AG09319 (cell line): ENCODE data around the gene DIP2C.
"Not testable (repeated sequence)": the region's sequence is repeated elsewhere in the genome, so short reads cannot be mapped to it uniquely, and the experiment has no call there.

ENCODE experiments used
- DNase-seq: peaks from one replicate; pipeline ENCODE4 v3.0.0-alpha.2; 2010; ENCODE audit warnings: low read depth; ENCODE audit errors: extremely low read depth
- TF ChIP-seq, protein P1 (sequence below): IDR thresholded peaks from 2 replicates; pipeline ENCODE4 v1.5.1; 2011; ENCODE audit warnings: low read depth, mild to moderate bottlenecking, inconsistent platforms, low read length, moderate library complexity

The DIP2C gene

GRCh38 chr10:308101-308500 lies 381.4 kb downstream of the DIP2C start:
- TF ChIP-seq, protein P1, sequence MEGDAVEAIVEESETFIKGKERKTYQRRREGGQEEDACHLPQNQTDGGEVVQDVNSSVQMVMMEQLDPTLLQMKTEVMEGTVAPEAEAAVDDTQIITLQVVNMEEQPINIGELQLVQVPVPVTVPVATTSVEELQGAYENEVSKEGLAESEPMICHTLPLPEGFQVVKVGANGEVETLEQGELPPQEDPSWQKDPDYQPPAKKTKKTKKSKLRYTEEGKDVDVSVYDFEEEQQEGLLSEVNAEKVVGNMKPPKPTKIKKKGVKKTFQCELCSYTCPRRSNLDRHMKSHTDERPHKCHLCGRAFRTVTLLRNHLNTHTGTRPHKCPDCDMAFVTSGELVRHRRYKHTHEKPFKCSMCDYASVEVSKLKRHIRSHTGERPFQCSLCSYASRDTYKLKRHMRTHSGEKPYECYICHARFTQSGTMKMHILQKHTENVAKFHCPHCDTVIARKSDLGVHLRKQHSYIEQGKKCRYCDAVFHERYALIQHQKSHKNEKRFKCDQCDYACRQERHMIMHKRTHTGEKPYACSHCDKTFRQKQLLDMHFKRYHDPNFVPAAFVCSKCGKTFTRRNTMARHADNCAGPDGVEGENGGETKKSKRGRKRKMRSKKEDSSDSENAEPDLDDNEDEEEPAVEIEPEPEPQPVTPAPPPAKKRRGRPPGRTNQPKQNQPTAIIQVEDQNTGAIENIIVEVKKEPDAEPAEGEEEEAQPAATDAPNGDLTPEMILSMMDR, result no peak
- no peak for DNase-seq

GRCh38 chr10:307659-308058 lies 381.8 kb downstream of the DIP2C start:
- no peak for DNase-seq
- TF ChIP-seq, protein P1, result no peak

DNA sequence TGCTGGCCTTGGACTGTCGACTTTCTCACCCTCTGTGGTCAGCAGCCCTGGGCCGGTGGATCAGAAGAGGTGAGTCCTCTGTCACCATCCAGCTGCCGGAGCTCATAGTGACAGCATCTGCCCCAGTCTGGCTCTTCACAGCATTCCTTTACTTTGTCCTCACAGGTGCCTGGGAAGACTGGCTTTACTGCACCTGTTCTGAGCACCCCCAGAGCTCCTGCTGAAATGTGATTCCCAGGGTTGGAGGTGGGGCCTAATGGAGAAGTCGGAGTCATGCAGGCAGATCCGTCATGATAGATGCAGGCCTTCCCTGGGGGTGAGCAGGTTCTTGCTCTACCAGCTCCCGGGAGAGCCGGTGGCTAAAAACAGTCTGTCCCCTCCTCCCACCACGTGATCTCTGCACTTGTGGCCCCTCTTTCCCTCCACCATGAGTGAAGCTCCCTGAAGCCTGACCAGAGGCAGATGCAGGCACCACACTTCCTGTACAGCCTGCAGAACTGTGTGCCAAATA lies 382.7 kb downstream of the DIP2C start:
- DNase-seq, result no peak
- TF ChIP-seq, protein P1, result no peak

GRCh38 chr10:306007-306674 lies 383.3 kb downstream of the DIP2C start:
- TF ChIP-seq, protein P1, result no peak

DNA sequence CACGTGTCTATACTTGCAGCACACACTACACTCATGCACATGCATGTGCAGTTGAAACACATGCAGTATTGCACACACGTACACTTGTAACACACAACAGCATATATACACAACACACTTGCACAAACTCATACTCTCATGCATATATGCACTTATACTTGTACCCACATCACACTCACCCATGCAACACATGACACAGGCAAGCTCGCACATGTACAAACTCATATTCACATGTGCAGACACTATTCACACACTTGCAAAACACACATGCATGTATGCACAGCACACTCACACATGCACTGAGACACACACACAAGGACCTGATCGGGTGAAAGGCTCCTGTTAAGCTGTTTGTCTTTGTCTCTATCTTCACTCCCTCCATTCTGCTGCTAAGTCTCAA lies 384.4 kb downstream of the DIP2C start:
- no peak for DNase-seq
- TF ChIP-seq, protein P1, result no peak

More at GRCh38 chr10:306007-306674, 383.3 kb downstream of the DIP2C start:
- DNase-seq, result no peak

DNA sequence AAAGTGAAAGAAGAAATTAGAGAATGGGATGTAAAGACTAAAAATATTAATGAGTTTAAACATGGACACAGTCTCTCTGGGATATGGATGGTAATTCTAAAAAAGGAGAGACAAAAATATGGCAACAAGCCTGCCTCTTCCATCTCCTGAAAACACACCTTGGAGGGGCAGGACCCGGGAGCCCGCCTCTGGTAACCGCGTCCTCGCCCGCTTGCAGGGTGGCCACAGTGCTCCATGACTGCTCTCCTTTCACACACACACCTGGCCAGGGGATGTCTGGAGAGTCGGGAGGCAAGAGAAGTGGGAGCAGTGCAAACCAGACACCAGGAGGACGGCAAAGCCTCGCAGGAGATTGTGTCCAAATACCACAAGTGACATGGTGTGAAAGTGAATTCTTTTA lies 387.9 kb downstream of the DIP2C start:
- TF ChIP-seq, protein P1, result no peak
- DNase-seq, result no peak

DNA sequence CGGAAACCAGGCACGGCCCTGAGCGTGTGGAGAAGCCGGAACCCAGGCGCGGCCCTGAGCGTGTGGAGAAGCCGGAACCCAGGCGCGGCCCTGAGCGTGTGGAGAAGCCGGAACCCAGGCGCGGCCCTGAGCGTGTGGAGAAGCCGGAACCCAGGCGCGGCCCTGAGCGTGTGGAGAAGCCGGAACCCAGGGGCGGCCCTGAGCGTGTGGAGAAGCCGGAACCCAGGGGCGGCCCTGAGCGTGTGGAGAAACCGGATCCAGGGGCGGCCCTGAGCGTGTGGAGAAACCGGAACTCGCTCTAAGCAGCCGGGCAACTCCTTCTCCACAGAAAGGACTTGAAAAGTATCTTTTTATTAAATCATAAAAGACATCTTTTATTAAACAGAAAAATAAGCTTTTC lies 388.9 kb downstream of the DIP2C start:
- not testable (repeated sequence) for DNase-seq

DNA sequence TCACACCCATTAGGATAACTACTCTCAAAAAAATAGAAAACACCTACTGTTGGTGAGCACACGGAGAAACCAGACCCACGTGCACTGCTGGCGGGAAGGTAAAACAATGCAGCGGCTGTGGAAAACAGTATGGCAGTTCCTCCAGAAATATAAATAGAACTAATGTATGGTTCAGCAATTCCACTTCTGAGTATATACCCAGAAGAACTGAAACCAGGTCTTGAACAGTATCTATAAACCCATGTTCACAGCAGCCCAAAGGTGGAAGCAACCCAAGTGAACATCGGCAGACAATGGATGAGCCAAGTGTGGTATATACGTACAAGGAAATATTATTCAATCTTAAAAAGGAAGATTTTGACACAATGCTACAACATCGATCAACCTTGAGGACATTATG lies 389.5 kb downstream of the DIP2C start:
- TF ChIP-seq, protein P1, result no peak
- no peak for DNase-seq
